AG04449 (cell line): ENCODE data around the gene PTCH2.
A peak's percentile ranks its signal among the peaks of the same experiment; 100 is the strongest.

Experiments
- CTCF ChIA-PET: fragments of 350-600 bp; formaldehyde crosslinking; extraction: SDS; loops from one replicate; lab custom pipeline; 2021; ENCODE audit warnings: antibody characterized with exemption; lab: Yijun Ruan, JAX
- POLR2A ChIA-PET: fragments of 400-600, 350-600 bp; formaldehyde crosslinking; extraction: SDS; loops from one replicate; lab custom pipeline; 2020; ENCODE audit warnings: antibody characterized with exemption, inconsistent platforms; lab: Yijun Ruan, JAX
- DNase-seq: peaks from one replicate; pipeline ENCODE4 v3.0.0-alpha.2; 2010; ENCODE audit warnings: low read depth, low spot score
- H3K4me3 ChIP-seq: 2 replicates; pipeline ENCODE4 v1.5.1; 2011; ENCODE audit warnings: low read depth, mild to moderate bottlenecking, control low read depth, low read length
- CTCF ChIP-seq: IDR thresholded peaks from one replicate; pipeline ENCODE4 v1.5.1; 2011; ENCODE audit warnings: mild to moderate bottlenecking, moderate library complexity, low read length, control low read depth, inconsistent platforms; ENCODE audit not compliant: insufficient read depth; ENCODE audit errors: missing control alignments

The PTCH2 gene

GRCh38 chr1:44780583-44781121 is 62.4 kb downstream of the PTCH2 start:
- H3K4me3 ChIP-seq = no peak overlapping the region
- DNase-seq = no peak
- no peak for TF ChIP-seq CTCF
- ChIA-PET POLR2A (interaction anchor here (0.9 to 1.4 kb wide), 5 partner anchors 10 to 37 kb away, joined by 3 to 5 read pairs (median 3); partner anchors contain the start of genes BTBD19 and PLK3), CTCF (interaction anchor here (0.7 to 3.7 kb wide), 5 partner anchors 10 to 49 kb away, joined by 3 to 14 read pairs (median 11); partner anchors contain the start of genes PLK3 and RNU5D-1)

DNA sequence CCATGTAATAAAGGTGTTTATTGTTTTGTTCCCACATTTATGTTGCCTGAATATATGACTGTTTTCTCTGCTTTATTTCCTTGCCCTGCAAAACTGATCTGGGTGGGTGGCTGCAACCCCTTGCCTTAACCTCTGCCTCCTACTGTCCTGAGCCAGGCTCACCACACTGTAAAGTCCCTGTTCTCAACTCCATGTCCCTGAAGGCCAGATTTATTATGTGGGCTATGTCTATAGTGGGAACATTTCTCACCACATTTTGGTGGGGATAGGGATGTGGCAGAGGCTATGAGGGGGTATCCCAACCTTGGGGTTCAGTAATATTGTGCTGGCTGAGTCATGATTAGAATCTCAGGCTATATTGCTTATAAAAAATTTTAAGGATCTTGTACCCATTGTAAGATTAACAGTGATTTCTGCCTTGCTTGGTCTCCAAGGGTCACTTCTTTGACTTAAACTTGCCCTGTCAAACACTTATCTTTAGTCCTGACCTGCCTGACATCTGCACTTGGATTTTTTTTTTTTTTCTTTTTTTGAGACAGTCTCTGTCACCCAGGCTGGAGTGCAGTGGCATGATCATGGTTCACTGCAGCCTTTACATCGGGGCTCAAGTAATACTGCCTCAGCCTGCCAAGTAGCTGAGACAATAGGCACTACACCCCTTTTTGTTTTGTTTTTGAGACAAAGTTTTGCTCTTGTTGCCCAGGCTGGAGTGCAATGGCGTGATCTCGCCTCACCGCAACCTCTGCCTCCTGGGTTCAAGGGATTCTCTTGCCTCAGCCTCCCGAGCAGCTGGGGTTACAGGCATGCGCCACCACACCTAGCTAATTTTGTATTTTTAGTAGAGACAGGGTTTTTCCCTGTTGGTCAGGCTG is 64.1 kb downstream of the PTCH2 start:
- ChIA-PET POLR2A (interaction anchor here (1.0 to 4.2 kb wide), 3 partner anchors 21 to 40 kb away, joined by 3 to 36 read pairs (median 3); partner anchors contain the start of genes BTBD19 and PLK3), CTCF (interaction anchor here (2.0 to 3.7 kb wide), 2 partner anchors 47 to 48 kb away, joined by 10 to 14 read pairs; partner anchors contain the start of gene RNU5D-1)
- no peak for TF ChIP-seq CTCF
- DNase-seq = no peak
- no peak overlapping the region for H3K4me3 ChIP-seq

DNA sequence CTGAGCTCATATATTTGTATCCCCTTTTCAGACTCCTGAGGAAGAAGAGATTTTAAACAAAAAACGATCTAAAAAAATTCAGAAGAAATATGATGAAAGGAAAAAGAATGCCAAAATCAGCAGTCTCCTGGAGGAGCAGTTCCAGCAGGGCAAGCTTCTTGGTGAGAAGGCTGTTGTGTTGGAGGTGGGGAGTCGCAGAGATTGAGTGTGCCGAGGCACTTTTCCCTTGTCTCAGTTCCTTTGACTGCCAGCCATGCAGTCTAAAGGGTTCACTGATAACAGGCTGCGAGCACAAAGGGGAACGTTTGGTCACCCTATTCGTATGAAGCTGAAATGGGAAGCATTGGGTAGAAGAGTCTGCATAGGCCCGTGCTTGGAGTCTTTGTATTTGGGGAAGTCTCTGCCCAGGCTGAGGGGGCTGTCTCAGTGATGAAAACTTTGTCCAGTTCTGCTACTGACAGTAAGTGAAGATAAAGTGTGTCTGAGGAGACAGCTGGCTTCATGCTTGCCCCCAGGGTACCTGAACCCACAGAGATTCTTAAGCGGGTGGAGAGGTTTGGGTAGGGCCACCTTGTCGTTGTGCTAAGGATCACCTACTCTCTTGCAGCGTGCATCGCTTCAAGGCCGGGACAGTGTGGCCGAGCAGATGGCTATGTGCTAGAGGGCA is 65.0 kb downstream of the PTCH2 start:
- no peak for DNase-seq
- H3K4me3 ChIP-seq = peak overlapping the region; percentile 34; the same call in 1 of the 2 replicates
- POLR2A ChIA-PET = interaction anchor here (0.5 to 4.2 kb wide), 2 partner anchors 22 to 1122 kb away, joined by 4 to 36 read pairs; partner anchors contain the start of gene PLK3
- no peak for TF ChIP-seq CTCF
- CTCF ChIA-PET = interaction anchor here (0.5 to 2.0 kb wide), 9 partner anchors 8 to 236 kb away, joined by 3 to 10 read pairs (median 3); partner anchors contain the start of genes BEST4 and RNU5D-1

DNA sequence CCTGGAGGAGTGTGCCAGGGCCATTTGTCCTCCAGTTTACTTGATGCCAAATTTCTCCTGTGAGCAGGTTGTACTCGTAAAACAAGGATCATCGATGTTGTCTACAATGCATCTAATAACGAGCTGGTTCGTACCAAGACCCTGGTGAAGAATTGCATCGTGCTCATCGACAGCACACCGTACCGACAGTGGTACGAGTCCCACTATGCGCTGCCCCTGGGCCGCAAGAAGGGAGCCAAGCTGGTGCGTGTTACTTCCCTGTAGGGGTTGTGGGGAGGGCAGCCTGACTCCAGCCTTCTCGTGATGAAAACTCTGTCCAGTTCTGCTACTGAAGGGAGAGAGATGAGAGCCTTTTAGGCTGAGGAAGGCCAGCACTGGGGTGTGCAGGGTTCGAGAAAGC is 65.5 kb downstream of the PTCH2 start:
- TF ChIP-seq CTCF = no peak
- POLR2A ChIA-PET = interaction anchor here (0.5 to 4.2 kb wide), 2 partner anchors 23 to 1122 kb away, joined by 4 to 36 read pairs; partner anchors contain the start of gene PLK3
- CTCF ChIA-PET = interaction anchor here (0.5 to 2.0 kb wide), 9 partner anchors 9 to 237 kb away, joined by 3 to 10 read pairs (median 3); partner anchors contain the start of genes BEST4 and RNU5D-1
- peak overlapping the region; percentile 94 for H3K4me3 ChIP-seq
- DNase-seq = no peak

DNA sequence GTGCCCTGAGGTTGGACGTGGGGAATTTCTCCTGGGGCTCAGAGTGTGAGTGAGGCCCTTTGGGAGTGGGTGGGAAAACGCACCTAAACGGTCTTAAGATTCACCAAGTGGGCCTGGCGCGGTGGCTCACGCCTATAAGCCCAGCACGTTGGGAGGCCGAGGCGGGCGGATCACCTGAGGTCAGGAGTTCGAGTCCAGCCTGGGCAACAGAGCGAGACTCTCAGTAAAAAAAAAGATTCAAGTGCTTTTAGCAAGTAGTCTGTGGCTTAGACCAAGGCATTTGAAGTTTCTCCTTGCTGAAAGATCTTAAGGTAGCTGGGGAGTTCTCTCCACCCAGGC is 66.4 kb downstream of the PTCH2 start:
- ChIA-PET POLR2A (interaction anchor here (1.1 to 4.2 kb wide), 5 partner anchors 10 to 235 kb away, joined by 7 to 36 read pairs (median 13); partner anchors contain the start of genes HECTD3, PLK3, RNU5D-1 and UROD), CTCF (interaction anchor here (1.1 to 3.1 kb wide), 6 partner anchors 10 to 238 kb away, joined by 3 to 24 read pairs (median 4); partner anchors contain the start of genes BEST4, PLK3 and RNU5D-1)
- DNase-seq = no peak
- H3K4me3 ChIP-seq = peak overlapping the region; percentile 94
- no peak for TF ChIP-seq CTCF
